ENCODE measurements around the gene CALY.

Gene CALY

DNA sequence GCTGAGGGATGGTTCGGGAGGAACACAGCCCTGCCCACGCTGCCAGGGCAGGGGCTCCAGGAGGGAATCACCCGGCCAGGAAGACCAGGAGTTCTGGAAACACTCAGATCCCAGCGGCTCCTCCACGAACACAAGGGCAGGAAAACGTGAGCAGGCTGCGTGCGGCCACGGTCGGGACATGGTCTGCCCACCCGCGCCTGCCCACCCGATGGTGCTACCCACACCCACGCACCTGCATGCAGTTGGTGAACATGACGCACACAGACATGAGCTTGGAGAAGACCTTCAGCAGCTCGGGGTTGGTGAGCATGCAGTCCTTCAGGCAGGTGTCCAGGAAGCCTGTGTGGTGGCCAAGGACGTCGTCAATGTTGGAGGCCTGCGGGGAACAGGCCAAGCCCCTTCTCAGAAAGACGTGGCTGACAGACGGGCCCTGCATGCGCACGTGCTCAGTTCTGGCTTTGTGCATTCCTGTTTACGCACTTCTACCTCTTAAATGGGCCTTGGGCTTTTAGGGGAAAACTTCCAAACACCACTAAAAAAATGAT is 53.8 kb downstream of the CALY start:
- no peak for FAIRE-seq

- FAIRE-seq: no peak
These were observed 54.9 kb downstream of the CALY start for GRCh38 chr10:133281628-133282372.

DNA sequence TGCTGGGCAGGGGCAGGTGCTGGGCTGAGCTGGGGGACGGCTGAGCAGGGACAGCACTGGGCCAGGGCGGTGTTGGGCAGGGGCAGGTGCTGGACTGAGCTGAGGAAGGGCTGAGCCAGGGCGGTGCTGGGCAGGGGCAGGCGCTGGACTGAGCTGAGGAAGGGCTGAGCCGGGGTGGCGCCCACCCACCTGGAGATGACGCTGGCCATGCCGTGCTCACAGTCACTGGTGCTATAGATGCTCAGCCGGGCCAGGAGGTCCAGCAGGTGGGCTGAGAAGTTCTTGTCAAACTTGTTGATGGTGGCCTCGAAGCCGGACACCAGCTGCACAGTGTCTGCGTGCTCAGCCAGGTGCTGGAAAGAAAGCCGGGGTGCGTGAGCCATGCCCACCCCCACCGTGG is 55.6 kb downstream of the CALY start:
- FAIRE-seq: no peak

DNA sequence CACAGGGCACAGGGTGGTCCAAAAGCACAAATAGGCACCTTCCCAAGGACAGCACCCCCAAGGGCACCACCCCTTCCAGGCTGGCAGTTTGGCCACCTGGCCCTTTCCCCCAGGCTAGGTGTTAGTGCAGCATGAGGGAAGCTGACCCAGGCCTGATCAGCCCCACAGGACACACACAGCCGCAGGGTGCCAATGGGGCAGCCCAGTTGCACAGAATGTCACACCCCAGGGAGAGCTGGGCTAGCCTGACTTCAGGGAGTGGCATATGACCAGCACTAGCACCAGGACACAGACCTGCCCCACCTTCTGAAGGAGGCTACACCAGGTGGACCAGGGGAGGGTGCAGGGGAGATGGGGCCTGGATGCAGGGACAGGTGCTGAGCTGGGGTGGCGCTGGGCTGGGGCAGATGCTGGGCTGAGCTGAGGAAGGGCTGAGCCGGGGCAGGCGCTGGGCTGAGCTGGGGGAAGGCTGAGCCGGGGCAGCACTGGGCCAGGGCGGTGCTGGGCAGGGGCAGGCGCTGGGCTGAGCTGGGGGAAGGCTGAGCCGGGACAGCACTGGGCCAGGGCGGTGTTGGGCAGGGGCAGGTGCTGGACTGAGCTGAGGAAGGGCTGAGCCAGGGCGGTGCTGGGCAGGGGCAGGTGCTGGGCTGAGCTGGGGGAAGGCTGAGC is 56.2 kb downstream of the CALY start:
- FAIRE-seq: no peak

DNA sequence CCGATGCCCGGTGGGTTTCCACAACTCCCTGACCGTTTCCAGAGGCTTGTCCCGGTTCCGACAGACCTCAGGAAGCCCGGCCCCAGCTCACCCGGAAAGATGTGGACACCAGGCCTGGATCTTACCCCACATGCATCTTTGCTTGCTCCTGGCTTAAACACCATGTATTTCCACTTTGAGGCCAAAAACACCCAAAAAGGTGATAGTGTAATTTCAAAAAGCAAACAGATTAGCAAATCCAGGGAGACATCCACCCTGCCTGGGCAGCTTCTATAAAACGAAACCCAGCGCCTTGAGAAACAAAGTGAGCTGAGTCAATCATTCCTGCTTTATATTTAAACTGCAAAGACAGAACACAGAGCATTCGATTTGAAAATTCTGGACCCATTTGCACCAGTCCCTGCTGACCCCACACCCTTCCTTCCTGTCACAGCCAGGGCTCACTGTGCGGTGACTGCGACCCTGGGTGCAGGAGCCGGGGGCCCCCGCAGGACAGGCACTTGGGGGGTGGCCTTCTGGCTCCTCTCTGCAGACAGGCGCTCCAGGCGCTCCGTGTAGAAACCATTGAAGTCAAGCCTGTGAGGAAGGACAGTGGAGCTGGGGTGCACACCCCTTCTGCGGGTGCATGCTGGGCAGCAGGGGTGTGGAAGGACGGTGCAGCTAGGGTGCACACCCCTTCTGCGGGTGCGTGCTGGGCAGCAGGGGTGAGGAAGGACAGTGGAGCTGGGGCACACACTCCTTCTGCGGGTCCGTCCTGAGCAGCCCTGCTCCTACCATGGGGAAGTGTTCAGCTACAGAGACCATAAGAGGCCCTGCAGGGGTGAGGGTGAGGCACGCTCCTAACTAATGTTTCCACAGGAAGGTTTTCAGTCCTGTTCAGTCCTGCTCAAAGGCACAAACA is 57.1 kb downstream of the CALY start:
- no peak for FAIRE-seq

DNA sequence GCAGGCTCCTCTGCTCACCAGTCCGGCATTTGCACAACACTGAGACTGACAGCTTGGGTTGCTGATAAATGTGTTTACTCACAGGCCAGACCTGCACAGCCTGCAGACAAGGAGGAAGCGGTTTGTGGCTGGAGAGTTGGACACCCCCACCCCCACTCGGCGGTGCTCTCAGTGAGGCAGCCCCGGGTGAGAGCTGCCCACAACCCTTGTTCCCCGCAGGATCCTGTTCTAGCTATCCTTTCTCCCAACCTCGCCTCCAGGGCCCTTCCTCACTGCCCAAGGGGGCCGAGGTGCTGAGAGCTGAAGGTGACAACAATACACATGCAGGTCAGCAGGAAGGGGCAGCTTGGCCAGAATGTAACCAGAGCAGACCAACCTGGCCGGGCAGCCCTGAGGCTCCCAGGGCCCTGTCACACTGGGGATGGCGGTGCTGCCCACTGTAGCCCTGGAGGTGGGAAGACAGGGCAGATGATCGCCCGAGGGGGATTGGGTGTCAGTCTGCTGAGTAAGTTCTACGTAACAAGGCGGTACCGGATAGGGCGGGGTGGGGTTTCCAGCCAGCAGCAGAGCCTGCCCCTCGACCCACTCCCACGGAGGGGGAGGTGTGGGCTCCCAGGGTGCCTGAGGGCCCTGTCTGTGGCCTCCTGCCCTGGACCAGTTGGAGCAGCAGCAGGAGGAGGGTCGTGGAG is 58.0 kb downstream of the CALY start:
- FAIRE-seq: no peak

DNA sequence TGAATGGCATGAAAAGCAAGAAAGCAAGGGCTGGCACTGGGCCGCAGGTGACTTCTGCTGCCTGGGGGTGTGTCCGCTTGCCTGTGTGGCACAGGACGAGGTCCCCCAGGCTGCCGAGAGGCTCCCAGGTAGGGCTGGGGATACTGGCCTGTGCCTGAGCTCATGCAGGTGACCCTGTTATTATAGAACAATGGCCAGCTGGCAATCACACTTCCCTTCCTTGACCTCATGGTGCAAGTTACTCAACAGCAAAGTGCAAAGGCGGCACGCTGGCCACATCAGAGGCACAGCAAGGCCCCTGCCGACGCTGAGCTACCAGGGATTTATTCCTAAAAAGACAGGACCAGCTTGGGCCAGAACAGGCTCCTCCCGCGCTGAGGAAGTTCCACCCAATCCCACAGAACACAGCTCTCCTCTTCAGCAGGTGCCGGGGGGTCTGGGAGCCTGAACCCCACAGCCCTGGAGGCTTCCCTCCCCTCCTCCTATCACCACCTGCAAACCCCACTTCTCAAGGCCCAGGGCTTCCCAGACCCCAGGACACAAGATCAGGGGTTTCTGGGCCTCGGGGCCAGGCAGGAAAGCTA is 58.6 kb downstream of the CALY start:
- no peak for FAIRE-seq

- FAIRE-seq: no peak
These were observed 59.3 kb downstream of the CALY start for GRCh38 chr10:133277277-133277992.

- no peak for FAIRE-seq
These were observed 60.1 kb downstream of the CALY start, which contains the start of gene ADAM8 for GRCh38 chr10:133276435-133277201. ADAM8 (minus strand) TSS chr10:133276868; CDS start chr10:133276817, 51 bp downstream.

- FAIRE-seq: no peak
These were observed 60.6 kb downstream of the CALY start for GRCh38 chr10:133276100-133276434.

DNA sequence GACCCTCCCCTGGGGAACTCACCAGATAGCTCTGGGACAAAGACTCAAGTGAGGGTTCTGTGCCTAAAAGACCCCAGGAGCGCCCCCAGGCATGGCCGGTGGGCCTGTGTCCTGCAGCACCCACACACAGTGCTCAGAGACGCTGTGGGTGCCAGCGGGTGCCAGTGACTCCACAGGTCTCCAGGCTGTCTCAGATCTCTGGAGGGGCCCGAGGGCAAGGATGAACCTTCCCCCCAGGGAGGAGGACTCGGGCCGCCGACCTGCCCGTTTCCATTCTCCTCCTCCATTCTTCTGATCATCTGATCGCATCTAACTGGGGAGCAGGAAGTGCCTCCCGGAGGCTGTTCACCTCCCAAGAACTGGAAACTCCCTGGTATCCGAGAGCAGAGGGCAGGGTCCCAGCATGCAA is 61.0 kb downstream of the CALY start:
- no peak for FAIRE-seq

GRCh38 chr10:133274751-133275683 is 61.7 kb downstream of the CALY start:
- no peak for FAIRE-seq

Measured in colon (tissue), 2 donors.